Activated CD4-positive, alpha-beta T cell treated with anti-CD3 and anti-CD28 coated beads for 48 hours (primary cell): ENCODE results near the gene EEFSEC.

Experiments used
- DNase-seq: peaks from one replicate; pipeline ENCODE4 v3.0.0-alpha.2; 2020

The EEFSEC gene

GRCh38 chr3:128185630-128186447 is 32.6 kb downstream of the EEFSEC start:
- DNase-seq, result no peak

GRCh38 chr3:128187495-128187894 is 34.2 kb downstream of the EEFSEC start:
- DNase-seq, result no peak

DNA sequence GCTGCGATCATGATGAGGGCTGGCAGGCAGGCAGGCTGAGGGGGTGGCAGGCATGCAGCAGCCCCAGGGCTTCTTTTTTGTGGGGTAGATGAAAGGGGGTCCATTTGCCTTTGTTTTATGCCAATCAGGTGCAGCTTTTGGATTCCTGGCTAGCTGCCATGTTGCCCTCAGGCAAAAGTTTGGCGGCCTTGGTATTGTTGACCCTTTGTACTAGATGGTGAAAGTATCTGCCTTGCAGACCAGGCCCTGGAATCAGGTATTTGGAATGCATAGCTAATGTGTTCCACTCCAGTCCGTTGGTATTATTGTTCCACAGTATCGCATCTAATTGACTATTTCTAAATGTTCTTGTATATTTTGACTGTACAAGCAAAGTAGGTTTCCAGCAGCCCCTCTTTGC is 35.0 kb downstream of the EEFSEC start:
- no peak for DNase-seq

GRCh38 chr3:128188956-128189355 is 35.7 kb downstream of the EEFSEC start:
- DNase-seq, result no peak

DNA sequence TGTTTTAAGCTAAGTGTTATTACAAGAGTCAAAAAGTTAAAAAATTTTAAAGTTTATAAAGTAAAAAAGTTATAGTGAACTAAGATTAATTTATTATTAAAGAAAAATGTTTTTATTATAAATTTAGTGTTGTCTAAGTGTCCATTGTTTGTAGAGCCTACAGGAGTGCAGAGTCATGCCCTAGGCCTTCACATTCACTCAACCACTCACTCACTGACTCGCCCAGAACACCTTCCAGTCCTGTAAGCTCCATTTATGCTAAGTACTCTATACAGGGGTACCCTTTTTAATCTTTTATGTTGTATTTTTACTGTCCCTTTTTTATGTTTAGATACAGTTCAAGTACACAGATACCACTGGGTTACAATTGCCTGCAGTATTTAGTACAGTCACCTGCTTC is 37.2 kb downstream of the EEFSEC start:
- no peak for DNase-seq

DNA sequence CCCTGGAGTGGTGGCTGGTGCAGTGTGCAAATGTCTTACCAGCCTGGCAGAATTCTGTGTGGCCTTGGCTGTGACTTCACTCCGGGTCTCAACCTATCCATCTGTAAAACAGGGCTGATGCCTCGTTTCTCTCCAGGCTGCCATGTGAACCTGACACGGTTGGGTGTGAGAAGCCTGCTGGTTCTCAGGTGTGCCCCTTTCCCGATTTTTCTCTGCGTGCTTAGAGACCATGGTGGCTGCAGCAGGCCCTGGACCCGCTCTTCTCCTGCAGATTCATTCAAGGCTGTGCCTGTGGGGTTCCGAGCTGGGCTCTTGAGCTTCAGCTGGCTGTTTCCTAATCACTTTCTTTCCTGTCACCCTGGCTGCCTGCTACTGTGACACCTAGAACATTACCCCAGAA is 38.9 kb downstream of the EEFSEC start:
- no peak for DNase-seq

DNA sequence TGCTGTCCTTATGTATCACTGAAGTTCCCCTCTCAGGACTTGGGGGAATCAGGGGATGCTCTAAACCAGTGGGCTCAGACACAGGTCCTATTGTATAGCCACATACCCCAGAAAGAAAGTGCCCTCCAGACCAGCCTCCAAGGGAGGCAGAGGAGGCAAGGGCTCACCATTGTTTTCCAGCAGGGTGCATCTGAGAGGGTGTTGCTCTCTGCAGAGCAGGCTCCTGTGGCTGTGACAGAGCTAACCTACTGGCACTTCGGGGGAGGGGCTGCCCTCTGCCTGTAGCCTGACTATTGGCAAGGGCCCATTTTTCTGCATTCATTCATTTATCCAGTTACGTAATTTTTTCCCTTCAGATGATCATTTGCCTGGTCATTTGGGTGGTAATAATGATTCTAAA is 39.9 kb downstream of the EEFSEC start:
- DNase-seq, result no peak

DNA sequence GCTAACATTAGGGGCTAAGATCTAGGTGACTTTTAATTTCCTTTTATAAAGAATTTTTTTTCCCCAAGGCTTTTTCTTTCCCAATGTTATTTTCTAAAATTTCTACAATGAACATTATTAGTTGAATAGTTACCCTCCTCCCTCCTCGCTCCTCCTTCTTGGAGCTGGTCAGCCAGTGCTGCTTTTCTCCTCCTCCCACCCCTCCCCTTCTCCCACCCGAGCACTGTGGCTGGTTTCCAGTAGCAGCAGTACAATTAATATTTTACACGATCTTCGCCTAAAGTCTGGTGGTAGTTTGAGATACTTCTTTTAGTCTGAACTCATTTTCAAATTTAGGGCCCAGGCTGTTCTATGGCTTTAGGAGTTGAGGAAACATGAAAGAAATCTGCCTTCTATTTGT is 41.6 kb downstream of the EEFSEC start:
- DNase-seq, result no peak

- no peak for DNase-seq
Measured at GRCh38 chr3:128195369-128195768, 42.1 kb downstream of the EEFSEC start.

DNA sequence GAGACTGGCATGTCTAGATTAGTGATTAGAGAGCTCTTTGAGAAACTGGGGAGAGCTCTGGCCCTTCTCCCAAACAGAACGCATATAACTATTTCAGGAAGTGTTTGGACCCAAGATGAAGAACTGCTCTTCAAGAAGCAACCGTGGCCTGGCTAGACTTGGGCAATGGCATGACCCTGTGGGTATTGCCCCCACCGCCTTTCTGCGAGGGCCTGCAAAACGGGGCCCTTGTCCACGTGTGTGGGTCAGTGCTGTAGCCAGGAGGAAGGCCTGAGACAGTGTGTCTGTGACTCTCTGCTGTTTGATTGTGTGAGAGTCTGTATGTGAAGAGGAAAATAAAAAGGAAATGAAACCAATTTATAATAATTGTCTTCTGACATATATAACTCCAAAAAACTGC is 42.5 kb downstream of the EEFSEC start:
- DNase-seq, result no peak

DNA sequence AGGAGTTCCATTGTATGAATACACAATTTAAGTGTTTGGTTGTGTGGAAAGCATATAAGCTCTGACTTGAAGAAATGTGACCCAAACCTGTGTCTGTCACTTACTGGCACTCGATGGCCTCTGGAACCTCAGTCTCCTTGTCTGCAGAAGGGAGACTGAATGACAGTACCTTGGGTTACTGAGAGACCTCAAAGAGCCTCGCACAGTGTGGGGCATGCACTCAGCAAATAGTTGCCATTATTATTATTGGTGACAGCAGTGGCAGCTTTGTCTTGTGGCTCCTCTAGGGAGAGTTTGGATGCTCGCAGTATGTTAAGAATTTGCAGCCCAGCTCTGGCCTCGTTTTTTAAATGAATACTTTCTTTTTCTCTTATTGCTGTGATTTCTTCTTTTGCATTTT is 43.4 kb downstream of the EEFSEC start:
- DNase-seq, result no peak

DNA sequence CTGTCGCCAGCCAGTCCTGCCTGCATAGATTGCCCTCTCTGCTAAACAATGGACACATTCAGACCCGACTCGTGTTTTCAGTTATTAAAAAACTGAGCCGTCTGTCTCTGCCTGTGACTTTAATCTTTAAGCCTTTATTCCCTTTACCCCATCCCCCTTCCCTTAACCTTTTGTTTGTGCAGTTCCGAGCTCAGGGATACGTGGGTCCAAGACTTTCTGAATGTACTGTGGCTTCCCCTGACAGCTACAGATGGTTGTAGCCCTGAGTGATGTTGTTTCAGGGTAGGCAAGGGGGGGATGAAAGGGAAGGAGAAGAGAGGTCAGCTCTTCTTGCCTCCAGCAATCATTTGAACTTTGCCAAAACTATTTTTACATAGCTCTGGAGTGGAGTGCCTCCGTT is 44.6 kb downstream of the EEFSEC start:
- no peak for DNase-seq

- no peak for DNase-seq
Measured at GRCh38 chr3:128198313-128198712, 45.0 kb downstream of the EEFSEC start.

GRCh38 chr3:128199110-128199509 is 45.8 kb downstream of the EEFSEC start:
- no peak for DNase-seq

DNA sequence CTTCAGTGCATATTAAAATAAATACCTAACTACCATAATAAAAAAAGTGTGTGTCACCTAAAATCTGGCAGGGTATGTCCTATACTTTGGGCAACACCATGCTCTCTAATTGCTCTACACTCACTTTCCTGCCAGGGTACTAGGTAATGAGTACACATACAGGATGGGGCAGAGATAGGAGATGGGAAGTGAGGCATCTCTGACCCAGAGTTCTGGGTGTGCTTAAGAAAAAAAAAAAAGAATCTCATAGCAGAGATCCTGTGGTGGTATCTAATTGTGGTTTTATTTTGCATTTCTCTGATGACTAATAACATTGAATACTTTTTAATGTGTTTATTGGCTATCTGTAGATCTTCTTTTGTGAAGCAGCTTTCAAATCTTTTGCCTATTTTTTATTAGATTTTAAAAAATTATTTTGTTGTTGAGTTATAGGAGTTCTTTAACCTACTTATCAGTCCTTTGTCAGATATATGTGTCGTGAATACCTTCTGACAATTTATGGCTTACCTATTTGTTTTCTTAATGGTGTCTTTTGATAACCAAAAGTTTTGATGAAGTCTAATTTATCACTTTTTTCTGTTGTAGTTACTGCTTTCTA is 48.0 kb downstream of the EEFSEC start:
- DNase-seq, result no peak

DNA sequence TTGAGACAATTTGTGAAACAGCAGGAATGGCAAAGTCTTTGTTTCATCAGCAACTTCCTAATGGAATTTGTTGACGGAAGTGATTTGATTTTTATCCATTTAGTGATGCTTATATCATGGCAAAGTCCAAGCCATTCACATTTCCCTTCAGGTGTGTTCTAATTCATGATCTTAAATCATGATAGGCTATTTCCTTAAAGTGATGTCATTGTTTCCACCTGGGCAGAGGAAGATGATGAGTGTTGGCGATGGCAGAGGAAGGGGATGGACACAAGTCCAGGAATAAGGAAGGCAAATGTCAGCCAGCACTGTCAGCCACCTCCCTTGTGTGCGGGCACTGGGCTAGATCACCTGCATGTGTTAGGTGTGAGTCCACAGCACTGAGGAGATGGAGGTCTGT is 49.9 kb downstream of the EEFSEC start:
- DNase-seq, result no peak

- no peak for DNase-seq
Measured at GRCh38 chr3:128205558-128206145, 52.4 kb downstream of the EEFSEC start.

DNA sequence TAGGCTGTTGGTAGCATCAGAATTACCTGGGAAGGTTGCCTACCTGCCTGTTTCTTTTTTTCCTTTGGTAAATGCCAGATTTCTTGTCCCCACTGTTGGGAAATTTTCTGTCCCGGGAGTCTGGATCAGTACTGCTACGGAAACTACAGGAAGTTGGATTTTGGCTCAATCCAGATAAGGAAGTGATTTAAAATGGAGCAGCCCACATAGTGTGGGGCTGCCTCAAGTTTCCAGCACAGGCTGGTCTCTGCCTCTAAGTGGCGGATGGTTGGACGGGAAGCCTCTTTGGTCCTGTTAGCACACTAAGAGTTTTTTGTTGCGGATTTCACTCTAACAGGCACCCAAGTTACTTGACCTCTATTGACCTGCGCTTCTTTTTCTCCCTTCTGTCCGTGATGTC is 54.7 kb downstream of the EEFSEC start:
- DNase-seq, result no peak

- DNase-seq, result no peak
Measured at GRCh38 chr3:128210711-128211110, 57.4 kb downstream of the EEFSEC start.

GRCh38 chr3:128214056-128214455 is 60.8 kb downstream of the EEFSEC start:
- DNase-seq, result no peak

- no peak for DNase-seq
Measured at GRCh38 chr3:128215290-128215689, 62.0 kb downstream of the EEFSEC start.

DNA sequence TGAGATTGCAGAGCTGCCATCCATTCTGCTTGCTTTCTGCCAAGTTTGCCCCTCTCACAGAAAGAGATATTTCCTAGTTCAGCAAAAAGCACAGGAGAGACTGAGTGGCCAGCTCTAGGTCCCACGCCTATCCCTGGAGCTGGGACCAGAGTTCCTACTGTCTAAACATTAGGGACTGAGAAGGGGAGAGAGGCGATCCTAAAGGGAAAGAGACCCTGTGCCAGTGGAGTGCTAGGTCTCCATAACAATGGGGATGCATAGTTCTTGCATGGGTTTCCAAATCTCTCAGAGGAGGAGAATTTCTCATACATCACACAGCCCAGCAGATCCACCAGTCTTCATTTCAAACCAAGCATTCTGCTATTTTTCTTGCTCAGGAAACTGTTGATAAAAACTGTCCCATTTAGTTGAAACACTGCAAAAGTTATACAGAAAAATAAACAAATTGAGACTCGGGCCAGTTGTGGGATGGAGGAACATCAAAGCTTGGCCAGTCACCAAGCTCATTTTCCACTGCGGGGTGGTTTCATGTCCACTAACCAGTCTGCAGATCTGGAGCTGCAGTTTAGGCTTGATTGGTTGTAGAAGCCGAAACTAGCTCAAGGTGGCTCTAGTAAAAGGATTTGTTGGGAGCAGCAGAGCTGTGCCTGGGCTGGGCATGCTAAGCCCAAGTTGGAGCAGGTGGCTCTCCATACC is 62.7 kb downstream of the EEFSEC start:
- DNase-seq, result no peak

DNA sequence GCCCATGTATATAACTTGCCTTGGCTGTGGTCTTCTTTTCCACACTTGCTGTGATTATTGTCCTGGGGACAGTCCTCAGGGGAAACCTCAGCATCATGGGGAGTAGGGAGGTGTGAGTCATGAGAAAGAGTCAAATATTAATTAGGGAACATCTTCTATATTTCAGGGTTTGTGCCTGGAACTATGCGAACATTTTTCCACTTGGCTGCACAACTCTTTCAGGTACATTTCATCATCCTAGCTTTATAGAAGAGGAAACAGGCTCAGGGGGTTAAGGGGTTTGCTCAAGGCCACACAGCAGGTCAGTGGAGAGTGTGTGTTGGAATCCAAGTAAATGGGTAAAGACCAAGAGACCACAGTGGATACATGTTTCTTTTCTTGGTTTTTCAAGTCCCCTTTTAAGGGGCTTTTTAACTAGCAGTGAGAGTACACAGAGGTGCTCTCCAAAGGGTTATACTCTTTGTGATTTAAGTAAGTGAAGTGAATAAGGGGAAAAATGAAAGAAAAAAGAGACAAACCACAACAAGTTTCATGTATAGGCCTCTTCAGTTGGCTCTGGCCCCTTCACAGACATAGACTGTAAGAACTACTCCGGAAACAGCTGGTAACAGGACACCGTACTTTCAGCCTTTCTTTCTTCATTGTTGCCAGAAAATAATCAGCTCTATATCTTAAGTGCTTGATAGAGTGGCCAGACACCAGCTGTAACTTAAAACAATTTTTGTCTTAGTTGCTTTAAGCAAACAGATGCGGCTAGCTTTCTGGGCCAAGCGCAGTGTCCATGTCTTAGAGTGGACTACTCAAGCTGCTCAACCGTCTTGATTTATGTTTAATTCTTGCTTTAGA is 64.6 kb downstream of the EEFSEC start:
- DNase-seq, result no peak
